H1 (cell line): ENCODE data around the gene COL26A1. TPM values are rescaled to one million over a fixed set of nuclear protein-coding genes. Genes with fewer than 3 reads are reported as not detected.

Experiments used
- CTCF ChIA-PET: fragments of 300-600 bp; sonication (Branson Sonifier 250); formaldehyde crosslinking; loops from one replicate; lab custom pipeline; 2021; ENCODE audit not compliant: partially characterized antibody; lab: Charles Lee
- POLR2A ChIA-PET: fragments of 300-600 bp; sonication (Branson Sonifier 250); formaldehyde crosslinking; loops from one replicate; lab custom pipeline; 2021; ENCODE audit warnings: inconsistent platforms; ENCODE audit not compliant: partially characterized antibody; lab: Charles Lee
- DNase-seq, 2 experiments: peaks; one replicate each; pipeline versions ENCODE4 v3.0.0 to v3.0.0-alpha.2; 2010 to 2022; ENCODE audit warnings: low spot score in 2 of 2, low read depth in 1 of 2, mixed read lengths in 1 of 2
- FAIRE-seq: peaks from 2 replicates; lab custom pipeline; 2011; peaks lifted over from hg19 to GRCh38; lab: Jason Lieb, UNC
- H2AFZ ChIP-seq: 2 replicates; pipeline ENCODE4 v1.8.1; 2012; ENCODE audit warnings: low read length, inconsistent platforms
- H2AK5ac ChIP-seq: 2 replicates; pipeline ENCODE4 v1.6.1; 2013; ENCODE audit warnings: low read depth, low read length
- H2BK120ac ChIP-seq: replicated peaks from 2 replicates; pipeline ENCODE3; 2013; ENCODE audit warnings: low read depth, low read length, inconsistent platforms
- H2BK12ac ChIP-seq: 2 replicates; pipeline ENCODE4 v1.6.1; 2013; ENCODE audit warnings: low read depth, low read length
- H2BK15ac ChIP-seq: 2 replicates; pipeline ENCODE4 v1.6.1; 2013; ENCODE audit warnings: low read length
- H2BK20ac ChIP-seq: 2 replicates; pipeline ENCODE4 v1.6.1; 2013; ENCODE audit warnings: low read length
- H2BK5ac ChIP-seq: 2 replicates; pipeline ENCODE4 v1.6.1; 2013; ENCODE audit warnings: low read depth, low read length
- H3K14ac ChIP-seq: 2 replicates; pipeline ENCODE4 v1.6.1; 2013; ENCODE audit warnings: inconsistent platforms; ENCODE audit not compliant: insufficient read length
- H3K18ac ChIP-seq: 2 replicates; pipeline ENCODE4 v1.6.1; 2013; ENCODE audit warnings: low read length; ENCODE audit errors: extremely low read depth
- H3K23ac ChIP-seq: 2 replicates; pipeline ENCODE4 v1.6.1; 2013; ENCODE audit warnings: inconsistent platforms; ENCODE audit not compliant: insufficient read length
- H3K23me2 ChIP-seq: 2 replicates; pipeline ENCODE4 v1.6.1; 2013; ENCODE audit warnings: low read depth, low read length
- H3K27ac ChIP-seq: 2 replicates; pipeline ENCODE4 v1.6.1; 2011; ENCODE audit warnings: low read depth, low read length, inconsistent platforms
- H3K27me3 ChIP-seq, 4 experiments: replicated peaks in 1 of 4; 1 replicate in 1 of 4; 2 replicates in 3 of 4; pipeline versions ENCODE4 v1.6.1 to v1.8.1; 2011 to 2013; ENCODE audit warnings: low read length in 3 of 4, mild to moderate bottlenecking in 3 of 4, inconsistent platforms in 2 of 4, mixed read lengths in 2 of 4, moderate library complexity in 1 of 4; ENCODE audit not compliant: control insufficient read depth in 3 of 4, insufficient read depth in 3 of 4; ENCODE audit errors: extremely low read depth in 1 of 4
- H3K36me3 ChIP-seq, 4 experiments: 2 replicates each; pipeline versions ENCODE4 v1.6.1 to v1.8.1; 2011 to 2013; ENCODE audit warnings: mild to moderate bottlenecking in 4 of 4, low read length in 3 of 4, moderate library complexity in 2 of 4, control low read depth in 1 of 4, inconsistent platforms in 1 of 4; ENCODE audit not compliant: insufficient read depth in 4 of 4, control insufficient read depth in 2 of 4
- H3K4ac ChIP-seq: replicated peaks from 2 replicates; pipeline ENCODE3; 2013; ENCODE audit warnings: low read length, low read depth, mixed read lengths, inconsistent platforms; ENCODE audit not compliant: insufficient read length
- H3K4me1 ChIP-seq, 4 experiments: replicated peaks in 1 of 4; 1 replicate in 1 of 4; 2 replicates in 3 of 4; pipeline versions ENCODE4 v1.6.1 to v1.8.1; 2011 to 2013; ENCODE audit warnings: low read length in 3 of 4, inconsistent platforms in 2 of 4, mixed read lengths in 1 of 4; ENCODE audit not compliant: insufficient read depth in 4 of 4, control insufficient read depth in 3 of 4
- H3K4me2 ChIP-seq, 2 experiments: 2 replicates each; pipeline versions ENCODE4 v1.6.1 to v1.8.1; 2011 to 2013; ENCODE audit warnings: low read depth in 2 of 2, low read length in 2 of 2, control low read depth in 1 of 2, inconsistent platforms in 1 of 2, mild to moderate bottlenecking in 1 of 2; ENCODE audit not compliant: insufficient read depth in 1 of 2
- H3K4me3 ChIP-seq, 4 experiments: fragments of 200-600, 300-600 bp in 1 of 4; sonication (generic), shearing (Covaris generic), sonication (Bioruptor Twin) in 1 of 4; 2 replicates each; pipeline versions ENCODE4 v1.5.1 to v1.8.1; 2011 to 2016; ENCODE audit warnings: low read length in 4 of 4, low read depth in 3 of 4, control low read depth in 2 of 4, inconsistent platforms in 2 of 4, mild to moderate bottlenecking in 2 of 4, mixed read lengths in 1 of 4, moderate library complexity in 1 of 4; ENCODE audit not compliant: insufficient read depth in 2 of 4; ENCODE audit errors: extremely low read depth in 1 of 4
- H3K56ac ChIP-seq: replicated peaks from 2 replicates; pipeline ENCODE3; 2013; ENCODE audit warnings: low read depth, mild to moderate bottlenecking, mixed read lengths, low read length, inconsistent platforms; ENCODE audit not compliant: insufficient read length
- H3K79me1 ChIP-seq: 2 replicates; pipeline ENCODE4 v1.6.1; 2013; ENCODE audit warnings: low read depth, low read length, control low read depth
- H3K79me2 ChIP-seq, 2 experiments: 2 replicates each; pipeline versions ENCODE4 v1.6.1 to v1.8.1; 2012 to 2013; ENCODE audit warnings: low read length in 2 of 2, mild to moderate bottlenecking in 2 of 2, inconsistent platforms in 1 of 2; ENCODE audit not compliant: insufficient read depth in 2 of 2, control insufficient read depth in 1 of 2
- H3K9ac ChIP-seq, 4 experiments: replicated peaks in 1 of 4; 1 replicate in 1 of 4; 2 replicates in 3 of 4; pipeline versions ENCODE4 v1.6.1 to v1.8.1; 2011 to 2013; ENCODE audit warnings: low read depth in 3 of 4, low read length in 3 of 4, control low read depth in 2 of 4, mild to moderate bottlenecking in 2 of 4, moderate library complexity in 2 of 4, inconsistent platforms in 1 of 4; ENCODE audit errors: extremely low read depth in 1 of 4
- H3K9me3 ChIP-seq, 2 experiments: 2 replicates each; pipeline versions ENCODE4 v1.6.1 to v1.8.1; 2012 to 2013; ENCODE audit warnings: mild to moderate bottlenecking in 2 of 2, moderate library complexity in 2 of 2, control low read depth in 1 of 2, inconsistent platforms in 1 of 2, low read depth in 1 of 2, low read length in 1 of 2, mixed read lengths in 1 of 2; ENCODE audit not compliant: insufficient read depth in 2 of 2
- H4K20me1 ChIP-seq, 2 experiments: replicated peaks in 1 of 2; 2 replicates each; pipeline versions ENCODE3 to v1.8.1; 2011 to 2013; ENCODE audit warnings: inconsistent platforms in 2 of 2, low read length in 2 of 2, mild to moderate bottlenecking in 1 of 2; ENCODE audit not compliant: insufficient read depth in 2 of 2, control insufficient read depth in 1 of 2
- H4K5ac ChIP-seq: 2 replicates; pipeline ENCODE4 v1.6.1; 2013; ENCODE audit warnings: low read length, low read depth, mixed read lengths, inconsistent platforms; ENCODE audit not compliant: insufficient read length
- H4K8ac ChIP-seq: 2 replicates; pipeline ENCODE4 v1.8.0; 2013; ENCODE audit warnings: mild to moderate bottlenecking, moderate library complexity, low read length, inconsistent platforms; ENCODE audit not compliant: insufficient read depth; ENCODE audit errors: extremely low read depth
- H4K91ac ChIP-seq: replicated peaks from 2 replicates; pipeline ENCODE3; 2013; ENCODE audit warnings: low read length, mixed read lengths, inconsistent platforms; ENCODE audit not compliant: insufficient read length
- WGBS, 2 experiments: shearing (Covaris generic) in 1 of 2; methylation state at CpG; one replicate each; pipeline versions ENCODE4 v1.1.6 to v1.1.7; 2013 to 2015; ENCODE audit warnings: low lambda C conversion rate in 2 of 2, mixed read lengths in 2 of 2, inconsistent platforms in 1 of 2, low coverage in 1 of 2, missing lambda C conversion rate in 1 of 2; ENCODE audit not compliant: insufficient replicate concordance in 2 of 2, insufficient coverage in 1 of 2, insufficient read length in 1 of 2; ENCODE audit errors: extremely low coverage in 1 of 2, missing lambda C conversion rate in 1 of 2; 5-methylcytosine and 5-hydroxymethylcytosine counted together
- polyA plus RNA-seq, 7 experiments: library from polyadenylated mRNA; depleted of rRNA in 3 of 7; stranded (reverse) in 5 of 7; unstranded in 2 of 7; fragments of >200 nt in 5 of 7; fragments of 200-250 nt in 2 of 7; gene quantifications; 1 replicate in 5 of 7; 2 replicates in 1 of 7; 4 replicates in 1 of 7; pipeline versions ENCODE4 v1.2.1 to v1.2.3, GENCODE V29; 2011 to 2013; ENCODE audit warnings: missing spikeins in 2 of 7, mixed read lengths in 2 of 7
- total RNA-seq: library from RNA; stranded (reverse); fragmentation: NEBNext Ultra II Directional; extraction: Animal tissue kit (Norgen Biotek cat#: 25700); gene quantifications from 2 replicates; pipeline ENCODE4 v1.2.1, GENCODE V29; 2021

Gene COL26A1
- total and polyA plus RNA-seq, 2 of the 8 experiments (the other 6 are each of a cell fraction or from before 2014, with no cell fraction given) = 51.1 to 68.8 TPM

DNA sequence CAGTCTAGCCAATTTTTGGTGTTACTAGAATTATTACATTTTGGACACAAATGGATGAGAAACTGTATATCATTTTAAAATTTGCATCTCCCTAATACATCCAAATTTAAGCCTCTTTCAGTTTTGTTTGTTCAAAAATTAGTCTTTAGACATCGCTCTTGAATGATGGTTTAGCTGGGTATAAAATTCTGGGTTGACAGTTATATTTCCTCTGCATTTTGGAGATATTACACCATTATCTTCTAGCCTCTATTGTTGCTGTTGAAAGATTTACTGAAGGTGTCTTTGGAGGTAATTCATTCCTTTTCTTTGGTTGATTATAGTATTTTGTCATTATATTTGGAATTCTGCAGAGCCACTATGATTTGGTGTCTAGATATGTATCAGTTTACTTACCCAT is 116.5 kb downstream of the COL26A1 start:
- Histone ChIP-seq H3K27me3 (no peaks in the 10 kb centered on the region), H2BK5ac (no peak overlapping the region), H4K20me1 (peaks cover 0 to 2% of the 10 kb centered on the region in 2 experiments), H3K4ac (no peak overlapping the region), H4K8ac (no peak overlapping the region), H2BK120ac (no peak overlapping the region), H2BK20ac (no peak overlapping the region), H4K5ac (no peak overlapping the region), H3K27ac (no peak overlapping the region), H3K14ac (no peak overlapping the region), H3K36me3 (peaks cover 0 to 2% (median 0%) of the 10 kb centered on the region in 4 experiments; a peak in 1 of 8 replicates), H2AFZ (no peak overlapping the region), H3K79me1 (peaks cover 3% of the 10 kb centered on the region; the same call in 1 of the 2 replicates), H3K79me2 (no peaks in the 10 kb centered on the region), H2AK5ac (no peak overlapping the region), H3K18ac (no peak overlapping the region), H2BK12ac (no peak overlapping the region), H3K4me2 (no peak overlapping the region), H3K23ac (no peak overlapping the region), H3K56ac (no peak overlapping the region), H3K23me2 (no peaks in the 10 kb centered on the region), H2BK15ac (no peak overlapping the region), H3K9me3 (0 out of 4 replicates have a peak, but pooled peaks cover 0 to 4% of the 10 kb centered on the region in 2 experiments), H3K4me1 (no peaks in the 10 kb centered on the region), H4K91ac (no peak overlapping the region), H3K9ac (no peak overlapping the region), H3K4me3 (no peak overlapping the region)
- DNase-seq = no peak
- FAIRE-seq = no peak
- ChIA-PET POLR2A (no interaction called here), CTCF (interaction anchor here (0.8 to 1.7 kb wide), 6 partner anchors 10 to 164 kb away, joined by 3 to 4 read pairs (median 3); partner anchors contain the start of gene IFT22)
- WGBS, 2 experiments = 96% methylated on average over 1 of the region's 1 CpG; no CpG with 5 or more reads in 1 of the 2 experiments
